GM21825 (cell line): ENCODE measurements around the gene SAMD5.

Experiments
- ATAC-seq: cut with Tn5 transposase; IDR thresholded peaks from one replicate; pipeline ENCODE4 v1.9.1; 2021; ENCODE audit warnings: mild to moderate bottlenecking, moderate library complexity; ENCODE audit not compliant: unreplicated experiment

SAMD5 gene

DNA sequence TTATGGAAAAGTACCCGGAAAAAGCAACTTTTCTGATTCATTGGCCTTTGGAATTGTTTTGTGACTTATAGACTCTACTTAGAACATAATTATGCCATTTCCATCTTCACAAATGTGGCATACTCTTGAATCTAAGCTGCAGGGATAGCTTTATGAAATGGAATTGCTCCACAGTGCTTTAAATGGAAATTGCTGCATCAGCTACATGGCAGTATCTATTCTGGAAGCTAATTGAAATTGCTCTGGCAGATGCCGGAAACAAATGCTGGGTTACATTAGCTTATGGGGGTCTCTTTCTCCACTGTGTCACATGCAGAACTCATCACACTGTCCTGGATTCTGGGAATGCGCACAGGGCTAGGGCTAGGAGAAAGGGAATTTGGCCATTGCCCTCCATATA lies 108.9 kb downstream of the SAMD5 start:
- ATAC-seq = no peak

DNA sequence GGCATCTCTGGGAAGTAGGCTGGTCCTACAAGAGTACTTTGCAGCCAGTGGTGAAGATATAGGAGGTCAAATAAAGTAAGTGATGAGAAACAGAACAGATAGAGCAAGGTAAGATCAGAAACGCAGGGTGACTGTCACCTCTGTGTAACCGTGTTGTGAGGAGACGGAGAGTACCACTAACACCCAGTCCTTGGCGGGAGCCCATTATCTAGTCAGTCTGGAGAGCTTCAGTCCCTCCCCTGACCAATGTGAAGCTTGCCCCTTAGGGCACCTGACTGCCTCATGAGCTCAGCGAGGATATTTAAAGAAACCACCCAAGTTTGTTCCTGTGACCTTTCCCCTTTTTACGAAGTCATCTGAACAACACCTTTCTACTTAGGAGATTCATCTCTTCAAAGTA lies 110.0 kb downstream of the SAMD5 start:
- no peak for ATAC-seq

- ATAC-seq = no peak
These were observed 110.4 kb downstream of the SAMD5 start for GRCh38 chr6:147618927-147619326.
